CD1c-positive myeloid dendritic cell (primary cell): ENCODE data around the gene MAP2.

ENCODE experiments used
- DNase-seq: peaks from one replicate; pipeline ENCODE4 v3.0.0-alpha.2; 2016; ENCODE audit errors: extremely low spot score

Gene MAP2, protein sequence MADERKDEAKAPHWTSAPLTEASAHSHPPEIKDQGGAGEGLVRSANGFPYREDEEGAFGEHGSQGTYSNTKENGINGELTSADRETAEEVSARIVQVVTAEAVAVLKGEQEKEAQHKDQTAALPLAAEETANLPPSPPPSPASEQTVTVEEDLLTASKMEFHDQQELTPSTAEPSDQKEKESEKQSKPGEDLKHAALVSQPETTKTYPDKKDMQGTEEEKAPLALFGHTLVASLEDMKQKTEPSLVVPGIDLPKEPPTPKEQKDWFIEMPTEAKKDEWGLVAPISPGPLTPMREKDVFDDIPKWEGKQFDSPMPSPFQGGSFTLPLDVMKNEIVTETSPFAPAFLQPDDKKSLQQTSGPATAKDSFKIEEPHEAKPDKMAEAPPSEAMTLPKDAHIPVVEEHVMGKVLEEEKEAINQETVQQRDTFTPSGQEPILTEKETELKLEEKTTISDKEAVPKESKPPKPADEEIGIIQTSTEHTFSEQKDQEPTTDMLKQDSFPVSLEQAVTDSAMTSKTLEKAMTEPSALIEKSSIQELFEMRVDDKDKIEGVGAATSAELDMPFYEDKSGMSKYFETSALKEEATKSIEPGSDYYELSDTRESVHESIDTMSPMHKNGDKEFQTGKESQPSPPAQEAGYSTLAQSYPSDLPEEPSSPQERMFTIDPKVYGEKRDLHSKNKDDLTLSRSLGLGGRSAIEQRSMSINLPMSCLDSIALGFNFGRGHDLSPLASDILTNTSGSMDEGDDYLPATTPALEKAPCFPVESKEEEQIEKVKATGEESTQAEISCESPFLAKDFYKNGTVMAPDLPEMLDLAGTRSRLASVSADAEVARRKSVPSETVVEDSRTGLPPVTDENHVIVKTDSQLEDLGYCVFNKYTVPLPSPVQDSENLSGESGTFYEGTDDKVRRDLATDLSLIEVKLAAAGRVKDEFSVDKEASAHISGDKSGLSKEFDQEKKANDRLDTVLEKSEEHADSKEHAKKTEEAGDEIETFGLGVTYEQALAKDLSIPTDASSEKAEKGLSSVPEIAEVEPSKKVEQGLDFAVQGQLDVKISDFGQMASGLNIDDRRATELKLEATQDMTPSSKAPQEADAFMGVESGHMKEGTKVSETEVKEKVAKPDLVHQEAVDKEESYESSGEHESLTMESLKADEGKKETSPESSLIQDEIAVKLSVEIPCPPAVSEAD (N-terminal part only)

DNA sequence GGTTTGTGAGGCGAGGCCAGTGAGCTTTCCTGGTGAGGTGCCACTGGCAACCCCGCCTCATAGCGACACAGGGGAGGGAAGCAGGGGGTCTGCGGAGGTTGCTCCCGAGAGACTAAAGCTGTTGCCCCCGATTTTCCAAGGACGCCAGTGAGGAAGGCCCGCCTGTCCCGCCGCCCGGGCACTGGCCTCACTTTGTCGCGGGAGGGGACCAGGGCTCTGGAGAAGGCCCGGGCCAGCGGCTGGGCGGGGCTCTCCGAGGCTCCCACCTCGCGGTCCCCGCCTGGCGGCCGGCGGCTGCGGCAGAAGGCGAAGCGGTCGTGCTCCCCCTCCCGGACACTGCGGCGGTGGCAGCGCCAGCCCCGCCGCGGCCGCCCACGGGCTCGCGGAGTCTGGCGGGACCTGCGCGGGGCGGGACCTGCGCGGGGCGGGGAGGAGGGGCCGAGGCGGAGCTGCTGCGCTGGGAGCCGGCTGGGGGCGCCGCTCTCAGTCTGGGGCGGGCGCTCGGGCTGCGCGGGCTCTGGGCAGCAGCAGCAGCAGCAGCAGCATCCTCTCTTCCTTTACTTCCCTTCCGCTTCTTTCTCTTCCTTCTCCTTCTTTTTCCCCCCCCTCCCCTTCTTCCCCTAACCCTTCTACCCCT lies at the start of gene MAP2:
Gene MAP2 (plus strand): TSS at position 486 of the 637 bp plus-strand sequence. CDS start 229,124 bp downstream, outside the sequence.
- peak; percentile 87 for DNase-seq

DNA sequence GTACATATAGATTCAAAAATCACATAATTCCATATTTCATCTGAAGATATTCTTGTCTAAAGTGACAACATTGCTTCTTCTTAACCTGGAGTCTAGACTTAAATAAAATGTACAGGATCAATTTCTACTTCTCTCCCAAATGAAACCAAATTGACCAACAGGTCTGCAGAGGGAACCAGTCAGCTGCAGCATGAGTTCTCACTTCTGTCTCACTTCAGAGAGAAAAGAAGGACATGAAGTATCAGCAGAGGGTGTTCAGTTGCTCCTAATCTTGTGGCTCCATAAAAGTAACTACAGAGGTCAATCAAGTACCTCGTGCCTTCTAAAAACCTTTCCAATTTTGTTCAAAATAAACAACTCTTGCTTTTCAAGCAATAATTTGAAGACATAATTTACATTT lies 47.2 kb upstream of the MAP2 start:
- DNase-seq = no peak

DNA sequence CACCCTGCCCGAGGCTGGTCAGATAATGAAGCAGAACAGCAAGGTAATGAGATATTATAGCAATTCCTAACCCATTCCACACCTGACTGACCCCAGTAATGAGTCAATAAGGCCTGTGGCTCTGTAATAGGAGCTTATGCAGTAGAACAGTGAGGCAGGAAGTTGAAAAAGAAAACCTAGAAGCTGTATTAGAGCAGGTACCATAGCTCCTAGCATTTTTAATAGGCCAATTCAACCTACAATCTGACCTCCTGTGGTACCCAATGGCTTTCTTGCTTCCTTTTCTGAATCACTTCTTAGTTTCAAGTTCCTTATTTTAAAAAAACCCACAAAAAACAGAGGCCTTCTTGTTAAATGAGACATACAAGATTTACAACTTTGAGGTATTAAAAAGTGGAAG lies 43.6 kb upstream of the MAP2 start:
- DNase-seq = peak; percentile 61

DNA sequence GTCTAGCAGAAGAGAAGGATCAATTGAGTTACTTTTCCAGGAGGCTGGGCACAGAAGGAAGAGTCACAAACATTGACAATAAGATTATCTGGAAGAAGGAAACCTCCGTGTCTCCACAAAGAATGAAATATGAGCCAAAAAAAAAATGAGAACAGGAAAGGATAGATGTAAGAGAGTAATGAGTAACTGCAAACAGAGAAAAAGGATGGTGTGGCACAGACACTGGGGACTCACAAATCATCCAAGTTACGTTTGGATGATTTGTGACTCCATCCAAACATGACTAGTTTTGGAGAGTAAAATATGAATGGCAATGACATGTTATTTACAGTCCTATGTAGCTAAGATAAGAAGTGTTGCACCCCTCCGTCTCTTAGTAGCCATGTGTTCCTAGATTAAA lies 42.8 kb upstream of the MAP2 start:
- no peak for DNase-seq

DNA sequence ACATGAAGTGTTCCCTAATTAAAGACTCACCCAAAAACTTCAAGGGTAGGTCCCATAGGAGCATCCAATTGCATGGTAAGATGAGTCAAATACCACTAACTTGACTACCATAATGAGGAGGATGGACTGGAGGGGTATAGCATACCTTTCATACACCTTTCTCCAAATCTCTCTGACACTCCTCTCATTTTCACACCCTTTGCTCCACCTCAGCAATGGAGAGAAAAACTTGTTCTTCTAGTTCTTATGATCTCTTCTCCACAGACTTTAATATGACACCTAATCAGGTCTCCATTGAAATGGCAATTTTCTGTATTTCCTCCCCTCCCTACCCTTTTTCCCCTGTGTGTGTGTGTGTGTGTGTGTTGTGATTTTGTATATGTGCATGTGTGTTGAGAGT lies 41.1 kb upstream of the MAP2 start:
- no peak for DNase-seq

DNA sequence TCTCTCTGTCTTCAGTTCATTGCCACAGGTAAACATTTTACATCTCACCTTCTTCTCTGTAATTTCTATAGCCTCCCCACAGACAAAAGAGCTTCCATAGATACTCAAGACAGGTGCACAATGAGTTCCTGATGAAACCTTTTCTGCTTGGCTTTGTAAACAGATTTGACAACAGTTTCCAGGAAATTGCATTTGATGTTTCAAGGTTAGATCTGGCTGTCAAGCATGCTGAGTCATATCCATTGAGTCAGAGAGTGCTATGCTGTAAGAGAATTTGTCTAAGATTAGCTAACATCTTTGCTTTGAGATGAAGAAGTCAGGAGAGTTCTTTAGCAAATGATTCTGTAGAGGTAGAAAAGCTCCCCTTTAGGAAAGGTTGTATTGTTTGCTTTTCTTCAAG lies 40.6 kb upstream of the MAP2 start:
- DNase-seq = peak; percentile 10

DNA sequence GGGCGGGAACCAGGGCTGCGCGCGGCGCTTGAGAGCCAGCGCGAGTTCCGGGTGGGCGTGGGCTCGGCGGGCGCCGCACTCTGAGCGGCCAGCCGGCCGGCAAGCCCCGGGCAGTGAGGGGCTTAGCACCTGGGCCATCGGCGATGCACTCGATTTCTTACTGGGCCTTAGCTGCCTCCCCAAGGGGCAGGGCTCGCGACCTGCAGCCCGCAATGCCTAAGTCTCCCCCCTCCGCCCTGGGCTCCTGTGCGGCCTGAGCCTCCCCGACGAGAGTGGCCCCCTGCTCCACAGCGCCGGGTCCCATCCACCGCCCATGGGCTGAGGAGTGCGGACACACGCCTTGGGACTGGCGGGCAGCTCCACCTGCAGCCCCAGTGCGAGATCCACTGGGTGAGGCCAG lies 36.5 kb upstream of the MAP2 start:
- DNase-seq = no peak

DNA sequence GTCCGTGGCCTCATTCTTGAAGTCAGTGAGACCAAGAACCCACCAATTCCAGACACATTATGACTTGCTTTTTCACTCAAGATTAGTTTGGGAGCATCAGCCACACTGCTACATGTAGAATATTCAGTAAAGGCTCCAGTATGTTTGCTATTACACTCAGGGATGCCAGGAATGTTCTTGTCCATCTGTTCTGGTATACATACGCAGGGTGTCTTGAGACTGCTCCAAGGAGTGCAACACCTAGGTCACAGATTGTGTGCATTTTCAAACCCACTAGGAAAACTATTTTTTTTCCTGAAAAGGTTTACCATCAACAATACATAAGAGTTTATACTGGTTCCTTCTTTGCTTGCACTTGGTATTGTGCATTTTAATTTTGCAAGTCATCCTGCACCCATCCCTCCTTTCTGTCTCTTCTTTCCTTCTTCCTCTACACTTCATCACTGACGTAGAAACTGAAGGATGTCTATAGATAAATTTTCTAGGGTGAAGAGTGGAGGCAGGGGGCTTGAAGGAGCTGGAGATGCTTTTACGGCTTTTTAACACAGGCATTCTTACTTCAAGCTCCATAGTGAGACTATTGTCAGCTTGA lies 35.3 kb upstream of the MAP2 start:
- no peak for DNase-seq

DNA sequence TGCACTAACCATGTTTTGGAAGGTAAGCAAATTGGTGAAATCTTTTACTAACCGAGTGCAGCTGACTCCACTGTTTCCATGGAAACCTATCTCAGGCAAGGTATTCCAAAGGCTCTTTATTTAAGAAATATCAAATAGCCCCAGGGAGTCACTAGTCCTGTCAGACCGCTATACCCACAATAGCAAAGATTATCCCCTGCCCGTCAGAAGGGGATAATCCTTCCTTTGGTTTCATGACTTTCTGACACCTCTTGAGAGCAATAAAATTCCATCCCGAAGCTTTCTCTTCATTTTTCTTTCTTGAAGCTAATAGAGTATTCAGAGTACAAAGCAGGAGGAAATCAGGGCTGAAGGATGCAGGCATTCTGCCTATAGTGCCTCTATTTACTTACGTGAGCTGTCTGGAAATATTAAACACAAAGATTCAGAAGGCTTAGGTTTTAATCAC lies 34.7 kb upstream of the MAP2 start:
- no peak for DNase-seq

DNA sequence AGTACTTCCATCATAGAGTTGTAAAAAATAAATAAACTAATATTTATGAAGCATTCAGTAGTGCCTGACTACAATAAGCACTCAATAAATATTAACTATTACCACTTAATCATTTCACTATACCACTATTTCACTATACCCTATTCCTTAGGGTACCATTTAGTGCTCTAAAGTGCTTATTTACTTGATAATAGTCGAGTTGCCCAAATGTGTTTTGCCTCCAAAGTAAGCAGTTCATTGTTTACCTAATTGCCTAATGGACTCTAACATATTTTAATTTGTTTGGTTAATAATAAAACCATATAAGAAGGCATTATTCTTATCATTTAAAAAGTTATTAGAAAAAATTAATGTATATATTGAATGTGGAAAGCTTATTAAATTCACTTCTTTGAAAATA lies 33.0 kb upstream of the MAP2 start:
- no peak for DNase-seq

DNA sequence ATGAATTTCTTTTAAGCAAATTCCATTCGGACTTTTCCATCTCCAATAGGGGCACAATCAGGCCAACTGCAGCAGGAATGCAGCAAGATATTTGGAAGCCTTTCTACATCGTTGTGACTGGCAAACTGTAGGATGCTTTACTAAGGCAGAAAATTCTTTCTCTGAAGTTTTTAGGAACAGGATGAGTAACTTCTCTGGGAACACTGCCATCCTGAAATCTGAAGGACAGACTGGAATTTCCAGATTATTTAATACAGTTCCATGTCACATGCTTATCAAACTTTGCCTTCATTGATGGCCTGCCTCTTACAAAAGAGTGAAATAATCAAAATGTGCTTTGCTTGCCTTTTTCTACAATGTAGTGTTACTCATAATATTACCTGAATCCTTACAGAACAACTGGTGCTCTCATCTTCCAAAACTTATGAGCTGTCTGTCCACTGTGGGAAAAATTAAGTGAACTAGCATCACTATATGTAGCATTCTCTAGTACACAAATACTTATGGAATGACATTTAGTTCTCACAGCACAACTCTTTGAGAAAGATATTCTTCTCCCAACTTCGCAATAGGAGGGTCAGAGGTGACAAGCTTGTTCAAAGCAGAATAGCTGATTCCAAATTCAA lies 32.0 kb upstream of the MAP2 start:
- DNase-seq = no peak

DNA sequence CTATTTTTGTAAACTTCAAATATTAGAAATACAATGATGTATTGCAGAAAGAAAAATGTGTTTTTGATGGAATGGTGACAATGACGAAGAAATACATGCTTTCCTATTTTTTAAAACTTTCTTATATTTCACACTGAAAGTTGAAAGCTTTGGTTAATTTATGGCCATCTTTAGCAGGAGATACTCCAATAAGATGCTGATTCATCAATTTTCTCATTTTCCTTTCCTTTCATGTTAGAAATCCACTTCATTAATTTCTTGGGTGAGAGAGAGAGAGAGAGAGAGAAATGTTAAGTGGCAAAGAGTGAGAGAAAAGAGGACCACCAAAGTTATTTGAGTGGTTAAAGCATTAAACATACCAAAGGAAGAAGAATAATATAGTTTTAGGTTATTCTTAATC lies 28.6 kb upstream of the MAP2 start:
- DNase-seq = no peak

DNA sequence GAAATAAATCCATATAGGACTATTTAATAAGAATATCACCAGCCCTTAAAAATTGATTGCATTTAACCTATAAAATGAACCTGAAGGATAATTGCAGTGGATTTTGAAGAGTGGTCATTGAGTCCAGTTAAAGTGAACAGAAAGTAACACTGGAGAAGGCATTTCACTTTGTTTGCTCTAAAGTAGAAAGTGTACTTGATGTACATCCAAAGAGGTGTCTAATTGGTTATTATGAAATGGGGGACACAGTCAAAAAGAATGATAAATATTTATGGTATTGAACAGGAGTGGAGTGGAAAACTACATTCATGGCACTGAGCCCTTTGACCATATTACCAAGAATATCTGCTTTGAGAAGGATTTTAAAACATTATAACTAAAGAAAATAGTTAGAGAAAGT lies 28.2 kb upstream of the MAP2 start:
- DNase-seq = no peak

DNA sequence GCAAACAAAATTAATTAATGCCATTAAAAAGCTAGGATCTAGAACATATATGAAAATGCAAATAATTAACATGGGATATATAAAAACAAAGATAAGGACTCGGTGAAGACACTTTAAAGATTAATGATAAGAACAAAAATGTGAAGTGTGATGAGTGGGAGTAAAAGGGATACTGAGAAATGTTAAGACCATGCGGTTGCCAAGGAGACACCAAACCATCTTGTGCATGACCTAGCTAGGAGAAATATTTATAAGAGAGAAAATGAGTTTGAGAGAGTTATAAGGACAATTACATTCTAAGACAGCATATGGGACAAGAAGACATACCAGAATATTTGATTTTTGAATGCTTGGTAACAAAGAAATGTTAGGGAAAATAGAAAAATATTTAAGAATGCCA lies 25.4 kb upstream of the MAP2 start:
- no peak for DNase-seq

DNA sequence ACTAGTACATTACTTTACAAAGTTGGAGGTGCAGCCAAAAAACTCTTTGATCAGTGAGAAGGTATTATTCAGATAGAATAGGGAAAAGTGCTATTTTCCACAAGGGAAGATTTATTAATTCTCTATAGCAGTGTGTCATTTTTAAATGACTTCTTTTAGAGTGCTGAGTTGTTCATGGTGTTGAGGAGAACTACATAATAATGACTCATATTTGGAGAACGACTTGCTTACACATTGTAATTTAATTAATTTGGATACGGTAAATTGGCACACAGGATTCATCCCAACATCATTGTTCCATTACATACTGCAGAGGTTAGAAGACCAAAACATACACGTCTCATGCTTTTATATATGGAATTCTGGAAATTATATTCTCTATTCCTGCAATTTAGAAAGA lies 22.1 kb upstream of the MAP2 start:
- DNase-seq = no peak

DNA sequence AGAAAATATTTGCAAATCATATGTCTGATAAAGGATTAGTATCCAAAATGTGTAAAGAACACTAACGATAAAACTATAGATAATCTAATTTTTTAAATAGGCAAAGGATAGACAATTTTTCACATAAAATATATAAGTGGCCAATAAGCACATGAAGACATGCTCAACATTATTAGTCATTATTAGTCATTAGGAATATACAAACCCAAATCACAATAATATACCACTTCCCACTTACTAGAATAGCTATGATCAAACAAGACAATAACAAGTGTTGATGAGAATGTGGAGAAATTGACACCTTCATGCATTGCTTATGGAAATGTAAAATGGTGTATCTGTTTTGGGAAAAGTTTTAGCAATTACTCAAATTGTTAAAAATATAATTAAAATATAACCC lies 12.6 kb upstream of the MAP2 start:
- no peak for DNase-seq

DNA sequence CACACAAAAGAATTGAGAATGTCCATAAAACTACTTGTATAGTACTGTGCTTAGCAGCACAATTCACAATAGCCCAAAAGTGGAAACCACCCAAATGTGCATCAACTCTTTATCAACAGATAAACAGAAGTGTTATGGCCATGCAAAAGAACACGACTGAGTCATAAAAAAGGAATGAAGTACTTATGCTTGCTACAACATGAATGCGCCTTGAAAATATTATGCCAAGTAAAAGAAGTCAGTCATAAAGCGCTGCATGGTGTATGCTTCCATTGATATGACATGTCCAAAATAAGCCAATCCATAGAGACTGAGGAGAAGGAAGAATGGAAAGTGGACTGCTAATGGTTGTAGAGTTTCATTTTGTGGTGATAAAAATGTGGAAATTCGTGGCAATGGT lies 12.1 kb upstream of the MAP2 start:
- no peak for DNase-seq

DNA sequence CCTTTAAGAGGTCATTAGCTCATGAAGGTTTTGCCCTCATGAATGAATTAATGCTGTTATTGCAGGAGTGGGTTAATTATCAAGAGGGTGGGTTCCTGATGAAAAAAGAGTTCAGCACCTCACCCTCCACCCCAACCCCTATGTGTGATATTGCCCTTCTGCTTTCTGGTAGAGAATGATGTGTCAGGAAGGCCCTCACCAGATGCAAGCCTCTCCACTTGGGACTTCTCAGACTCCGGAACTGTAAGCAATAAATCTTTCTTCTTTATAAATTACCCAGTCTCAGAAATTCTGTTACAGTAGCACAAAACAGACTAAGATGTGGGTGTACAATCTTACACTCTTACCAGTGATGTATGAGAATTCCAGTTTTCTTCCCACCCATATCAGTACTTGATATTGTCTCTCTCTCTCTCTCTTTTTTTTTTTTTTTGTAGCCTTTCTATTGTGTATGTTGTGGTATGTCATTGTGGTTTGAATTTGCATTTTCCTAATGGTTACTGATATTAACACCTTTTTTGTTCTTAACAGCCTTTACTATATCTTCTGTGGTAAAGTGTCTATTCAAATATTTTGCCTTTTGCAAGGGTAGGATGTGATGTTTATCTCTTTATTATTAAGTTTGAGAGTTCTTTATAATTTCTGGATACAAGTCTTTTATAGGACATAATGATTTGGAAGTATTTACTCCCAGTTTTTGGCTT lies 10.4 kb upstream of the MAP2 start:
- DNase-seq = no peak

DNA sequence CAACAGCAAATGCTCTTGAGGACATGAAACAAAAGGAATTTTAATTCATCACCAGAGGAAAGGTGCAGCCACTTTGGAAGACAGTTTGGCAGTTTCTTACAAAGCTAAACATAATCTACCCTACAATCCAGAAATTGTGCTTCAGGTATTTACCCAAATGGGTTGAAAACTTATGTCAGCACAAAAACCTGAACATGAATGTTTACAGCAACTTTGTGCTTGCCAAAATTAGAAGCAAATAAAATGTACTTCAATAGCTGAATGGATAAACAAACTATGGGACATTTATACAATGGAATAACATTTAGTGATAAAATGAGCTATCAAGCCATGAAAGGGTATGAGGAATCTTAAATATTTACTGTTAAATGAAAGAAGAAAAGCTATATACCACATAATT lies 6.9 kb upstream of the MAP2 start:
- no peak for DNase-seq

DNA sequence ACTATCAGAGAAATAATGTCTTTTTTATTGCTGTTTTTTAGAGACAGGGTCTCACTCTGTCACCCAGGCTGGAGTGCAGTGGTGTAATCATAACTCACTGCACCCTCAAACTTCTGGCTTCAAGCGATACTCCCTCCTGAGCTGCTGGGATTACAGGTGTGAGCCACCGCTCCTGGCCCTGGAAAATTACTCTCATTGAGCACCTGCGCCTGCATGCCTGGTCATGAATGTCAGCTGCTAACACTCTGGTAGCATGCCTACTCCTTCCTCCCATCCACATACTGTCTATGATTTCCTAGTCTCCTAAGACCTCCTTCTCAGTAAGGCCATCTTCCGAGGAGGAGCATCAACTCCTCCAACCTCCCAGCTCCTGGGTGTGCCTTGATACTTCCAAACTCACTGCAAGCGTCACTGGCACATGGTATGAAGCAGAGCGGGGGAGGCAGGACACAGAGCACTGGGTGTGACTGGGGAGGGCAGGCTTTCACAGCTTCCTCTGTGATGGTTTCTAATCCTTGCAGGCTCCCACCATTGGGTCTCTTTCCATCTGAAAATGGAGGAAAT lies 1.6 kb upstream of the MAP2 start:
- no peak for DNase-seq
